HFFc6 (cell line): ENCODE data around the gene IMMP2L. TPM values are rescaled to one million over a fixed set of nuclear protein-coding genes. Genes with fewer than 3 reads are reported as not detected.
"Not testable (repeated sequence)": the region's sequence is repeated elsewhere in the genome, so short reads cannot be mapped to it uniquely, and the experiment has no call there.

Experiments
- DNase-seq: peaks from one replicate; pipeline ENCODE4 v3.0.0-alpha.2; 2018
- H3K27ac Mint-ChIP-seq: 2 replicates; pipeline ENCODE4 v1.8.0; 2020; ENCODE audit warnings: mild to moderate bottlenecking, mixed read lengths
- H3K27me3 Mint-ChIP-seq: 2 replicates; pipeline ENCODE4 v1.8.0; 2021; ENCODE audit warnings: mild to moderate bottlenecking, moderate library complexity, mixed read lengths; ENCODE audit not compliant: insufficient read depth
- H3K36me3 Mint-ChIP-seq: 2 replicates; pipeline ENCODE4 v1.8.0; 2021; ENCODE audit warnings: low read depth, mixed read lengths
- H3K4me1 Mint-ChIP-seq: 2 replicates; pipeline ENCODE4 v1.8.0; 2020; ENCODE audit warnings: low read depth, mixed read lengths
- H3K4me3 Mint-ChIP-seq: 2 replicates; pipeline ENCODE4 v1.8.0; 2020; ENCODE audit warnings: mild to moderate bottlenecking, moderate library complexity, mixed read lengths
- H3K9me3 Mint-ChIP-seq: 2 replicates; pipeline ENCODE4 v1.8.0; 2020; ENCODE audit warnings: mild to moderate bottlenecking, mixed read lengths
- total RNA-seq, 6 experiments: library from RNA; stranded (reverse); fragmentation: NEBNext Ultra II Directional; extraction: Animal tissue kit (Norgen Biotek cat#: 25700); gene quantifications; 2 replicates in 1 of 6; 3 replicates in 5 of 6; pipeline ENCODE4 v1.2.3, GENCODE V29; 2021
- TF ChIP-seq, protein P1 (sequence below): fragments of 200-600 bp; sonication (generic); IDR thresholded peaks from 2 replicates; pipeline ENCODE4 v1.5.0; 2021; ENCODE audit warnings: antibody characterized with exemption, mild to moderate bottlenecking

Gene IMMP2L
- total RNA-seq, 6 experiments from 2014 or later: 7.2 to 13.6 (median 10.1) TPM

DNA sequence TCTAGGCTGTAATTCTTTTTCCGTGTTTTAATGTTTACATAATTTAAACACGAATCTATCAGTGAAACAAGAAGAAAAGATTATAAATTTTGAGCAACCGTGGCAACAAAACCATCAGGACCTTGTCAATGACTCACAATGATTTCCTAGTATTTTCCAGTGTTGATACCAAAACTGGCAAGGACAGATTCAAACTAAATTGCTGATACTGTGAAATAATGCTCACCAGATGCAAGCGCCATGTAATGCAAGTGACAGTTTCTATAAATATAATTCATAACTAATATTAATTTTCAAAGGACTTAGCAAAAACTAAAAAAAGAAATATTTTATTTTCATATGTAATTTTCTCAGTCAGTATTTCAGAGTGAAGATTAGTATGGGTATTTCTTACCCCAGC, 267.8 kb downstream of the IMMP2L start:
- TF ChIP-seq, protein P1, sequence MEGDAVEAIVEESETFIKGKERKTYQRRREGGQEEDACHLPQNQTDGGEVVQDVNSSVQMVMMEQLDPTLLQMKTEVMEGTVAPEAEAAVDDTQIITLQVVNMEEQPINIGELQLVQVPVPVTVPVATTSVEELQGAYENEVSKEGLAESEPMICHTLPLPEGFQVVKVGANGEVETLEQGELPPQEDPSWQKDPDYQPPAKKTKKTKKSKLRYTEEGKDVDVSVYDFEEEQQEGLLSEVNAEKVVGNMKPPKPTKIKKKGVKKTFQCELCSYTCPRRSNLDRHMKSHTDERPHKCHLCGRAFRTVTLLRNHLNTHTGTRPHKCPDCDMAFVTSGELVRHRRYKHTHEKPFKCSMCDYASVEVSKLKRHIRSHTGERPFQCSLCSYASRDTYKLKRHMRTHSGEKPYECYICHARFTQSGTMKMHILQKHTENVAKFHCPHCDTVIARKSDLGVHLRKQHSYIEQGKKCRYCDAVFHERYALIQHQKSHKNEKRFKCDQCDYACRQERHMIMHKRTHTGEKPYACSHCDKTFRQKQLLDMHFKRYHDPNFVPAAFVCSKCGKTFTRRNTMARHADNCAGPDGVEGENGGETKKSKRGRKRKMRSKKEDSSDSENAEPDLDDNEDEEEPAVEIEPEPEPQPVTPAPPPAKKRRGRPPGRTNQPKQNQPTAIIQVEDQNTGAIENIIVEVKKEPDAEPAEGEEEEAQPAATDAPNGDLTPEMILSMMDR: no peak
- H3K27me3 Mint-ChIP-seq: no peaks in the 10 kb centered on the region; the same call in 1 of the 2 replicates
- DNase-seq: no peak
- no peaks in the 10 kb centered on the region for H3K36me3 Mint-ChIP-seq
- H3K4me3 Mint-ChIP-seq: no peak overlapping the region
- H3K4me1 Mint-ChIP-seq: peaks cover 10% of the 10 kb centered on the region
- H3K9me3 Mint-ChIP-seq: no peaks in the 10 kb centered on the region
- H3K27ac Mint-ChIP-seq: no peak overlapping the region

DNA sequence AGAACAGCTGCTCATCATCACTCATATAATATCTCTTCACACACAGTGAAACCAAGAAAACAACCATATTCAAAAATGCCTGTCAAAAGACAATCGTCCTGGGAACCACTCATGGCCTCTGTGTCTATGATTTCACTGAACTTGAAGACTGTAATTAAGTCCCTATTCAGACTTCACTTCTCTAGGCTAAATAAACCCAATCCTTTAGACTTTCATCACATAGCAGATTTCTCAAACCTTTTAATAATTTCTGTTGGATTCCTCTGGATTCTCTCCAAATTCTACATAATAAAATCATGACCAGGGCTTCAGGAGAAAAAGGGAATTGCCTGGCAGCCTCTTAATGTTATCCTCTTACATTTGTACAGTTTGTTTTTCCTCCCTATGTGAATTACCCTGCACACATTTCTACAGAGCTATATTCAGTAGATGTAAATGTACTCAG, 270.2 kb downstream of the IMMP2L start:
- no peak overlapping the region for H3K4me3 Mint-ChIP-seq
- H3K9me3 Mint-ChIP-seq: no peaks in the 10 kb centered on the region
- TF ChIP-seq, protein P1: no peak
- DNase-seq: peak; percentile 13
- peaks cover 10% of the 10 kb centered on the region for H3K4me1 Mint-ChIP-seq
- 0 out of 2 replicates have a peak, but pooled peaks cover 7% of the 10 kb centered on the region for H3K36me3 Mint-ChIP-seq
- H3K27me3 Mint-ChIP-seq: no peaks in the 10 kb centered on the region
- H3K27ac Mint-ChIP-seq: no peak overlapping the region

DNA sequence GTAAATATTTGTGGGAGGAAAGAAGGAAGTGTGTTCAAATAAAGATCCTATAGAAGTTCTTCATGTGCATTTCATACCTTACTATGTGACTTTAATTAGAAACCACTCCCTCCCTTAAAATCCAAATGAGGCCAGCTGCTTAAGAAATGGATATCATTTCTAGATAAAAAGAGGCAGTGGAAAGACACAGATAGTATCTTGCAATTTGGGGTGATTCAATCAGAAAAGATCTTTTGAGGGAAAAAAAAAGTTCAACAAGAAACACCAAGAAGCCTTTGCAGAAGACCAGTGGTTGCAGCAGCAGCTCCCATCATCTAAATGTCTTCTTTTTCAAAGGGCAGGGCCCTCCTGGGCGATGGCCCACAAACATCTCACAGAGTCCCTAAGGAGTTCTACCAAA, 271.3 kb downstream of the IMMP2L start:
- H3K27me3 Mint-ChIP-seq: no peaks in the 10 kb centered on the region
- TF ChIP-seq, protein P1: no peak
- 0 out of 2 replicates have a peak, but pooled peaks cover 7% of the 10 kb centered on the region for H3K36me3 Mint-ChIP-seq
- no peak overlapping the region for H3K4me3 Mint-ChIP-seq
- H3K9me3 Mint-ChIP-seq: no peaks in the 10 kb centered on the region
- no peak overlapping the region for H3K27ac Mint-ChIP-seq
- peaks cover 10% of the 10 kb centered on the region for H3K4me1 Mint-ChIP-seq
- DNase-seq: no peak

DNA sequence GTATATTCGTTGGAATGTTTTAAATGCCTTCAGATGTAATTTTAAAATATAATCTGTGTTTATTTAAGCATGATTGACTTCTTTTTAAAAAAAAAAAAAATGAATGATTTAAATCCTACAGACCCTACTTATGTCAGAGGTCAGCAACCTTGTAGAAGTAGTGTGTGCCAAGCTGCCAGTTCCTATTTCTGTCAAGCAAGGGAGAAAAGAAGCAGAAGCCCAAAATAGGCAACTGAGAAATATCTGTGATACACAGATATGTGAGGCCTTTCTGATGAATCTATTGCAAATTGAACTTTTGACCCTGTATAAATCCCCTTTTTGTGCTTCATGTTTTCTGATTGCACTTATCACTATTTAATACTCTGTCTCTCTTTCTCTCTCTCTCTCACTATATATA, 271.9 kb downstream of the IMMP2L start:
- Mint-ChIP-seq H3K4me1 (peaks cover 10% of the 10 kb centered on the region), H3K36me3 (0 out of 2 replicates have a peak, but pooled peaks cover 7% of the 10 kb centered on the region), H3K9me3 (no peaks in the 10 kb centered on the region), H3K27me3 (no peaks in the 10 kb centered on the region), H3K27ac (no peak overlapping the region), H3K4me3 (no peak overlapping the region)
- DNase-seq: no peak
- TF ChIP-seq, protein P1: no peak

DNA sequence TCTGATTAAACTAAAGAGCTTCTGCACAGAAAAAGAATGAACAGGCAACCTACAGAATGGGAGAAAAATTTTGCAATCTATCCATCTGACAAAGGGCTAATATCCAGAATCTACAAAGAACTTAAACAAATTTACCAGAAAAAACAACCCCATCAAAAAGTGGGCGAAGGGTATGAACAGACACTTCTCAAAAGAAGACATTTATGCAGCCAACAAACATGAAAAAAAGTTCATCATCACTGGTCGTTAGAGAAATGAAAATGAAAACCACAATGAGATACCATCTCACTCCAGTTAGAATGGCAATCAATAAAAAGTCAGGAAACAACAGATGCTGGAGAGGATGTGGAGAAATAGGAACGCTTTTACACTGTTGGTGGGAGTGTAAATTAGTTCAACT, 273.9 kb downstream of the IMMP2L start:
- not testable (repeated sequence) for H3K27ac Mint-ChIP-seq, H3K36me3 Mint-ChIP-seq, H3K9me3 Mint-ChIP-seq, DNase-seq, H3K27me3 Mint-ChIP-seq, H3K4me1 Mint-ChIP-seq, H3K4me3 Mint-ChIP-seq

DNA sequence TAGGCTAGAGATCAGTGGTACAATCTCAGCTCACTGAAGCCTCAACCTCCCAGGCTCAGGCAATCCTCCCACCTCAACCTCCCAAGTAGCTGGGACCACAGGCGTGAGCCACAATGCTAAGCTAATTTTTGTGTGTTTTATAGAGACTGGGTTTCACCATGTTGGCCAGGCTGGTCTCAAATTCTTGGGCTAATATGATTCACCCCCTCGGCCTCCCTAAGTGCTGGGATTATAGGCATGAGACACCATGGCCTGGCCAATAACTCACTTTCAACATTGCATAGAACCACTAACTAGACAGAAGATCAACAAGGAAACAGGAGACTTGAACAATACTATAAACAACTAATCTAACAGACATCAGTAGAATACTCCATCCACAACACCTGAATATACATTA, 279.7 kb downstream of the IMMP2L start:
- no peak overlapping the region for H3K4me3 Mint-ChIP-seq

More for the DNA sequence above, 279.7 kb downstream of the IMMP2L start:
- no peaks in the 10 kb centered on the region for H3K9me3 Mint-ChIP-seq
- peaks cover 5% of the 10 kb centered on the region; the same call in 1 of the 2 replicates for H3K36me3 Mint-ChIP-seq
- H3K4me1 Mint-ChIP-seq: no peaks in the 10 kb centered on the region
- H3K27ac Mint-ChIP-seq: no peak overlapping the region
- no peak for DNase-seq
- no peaks in the 10 kb centered on the region for H3K27me3 Mint-ChIP-seq
- TF ChIP-seq, protein P1: no peak
